Keratinocyte (primary cell): ENCODE measurements around the gene TWSG1. TPM values are rescaled to one million over a fixed set of nuclear protein-coding genes. Genes with fewer than 3 reads are reported as not detected.

Source experiments
- polyA plus RNA-seq, 5 experiments: library from polyadenylated mRNA; depleted of rRNA in 3 of 5; stranded (reverse) in 3 of 5; stranded (forward) in 1 of 5; unstranded in 1 of 5; fragments of >200 nt; gene quantifications; 1 replicate in 1 of 5; 2 replicates in 3 of 5; 3 replicates in 1 of 5; pipeline versions ENCODE4 v1.2.1 to v1.2.3, GENCODE V29; 2011 to 2012; ENCODE audit warnings: missing spikeins in 2 of 5, low read depth in 1 of 5, low replicate concordance in 1 of 5

Gene TWSG1
- polyA plus RNA-seq, 1 donor (not counting 4 experiments of a cell fraction or from before 2014, with no cell fraction given) = 46.9 TPM

Other genes starting within 250 kb of the TWSG1 start
- 107 to 202 TPM (median 125 TPM) in 3 replicates for gene NDUFV2, start 232.1 kb upstream of the TWSG1 start, polyA plus RNA-seq
- gene ANKRD12, start 198.0 kb upstream of the TWSG1 start, polyA plus RNA-seq = 2.6 to 8.0 TPM (median 4.9 TPM) in 3 replicates
- gene RALBP1, start 140.7 kb downstream of the TWSG1 start, polyA plus RNA-seq = 47.6 to 49.8 TPM (median 48.1 TPM) in 3 replicates